Right lobe of liver (tissue), 6 donors: ENCODE data around the gene ZBTB48. TPM values are rescaled to one million over a fixed set of nuclear protein-coding genes. Genes with fewer than 3 reads are reported as not detected.

ENCODE experiments used
- ATAC-seq, 4 donors: fragments of 200-7000 bp; cut with Tn5 transposase; one replicate each; pipeline ENCODE4 v1.9.1; 2020; ENCODE audit warnings: mild to moderate bottlenecking in 4 of 4, moderate library complexity in 4 of 4
- DNase-seq, 3 donors: peaks; one replicate each; pipeline ENCODE4 v3.0.0-alpha.2; 2020
- H3K27ac ChIP-seq, 3 donors: fragments of 200-600 bp; one replicate each; pipeline ENCODE4 v1.8.0; 2022
- H3K27me3 ChIP-seq, 2 donors: fragments of 200-600 bp; one replicate each; pipeline ENCODE4 v1.8.0; 2022
- H3K36me3 ChIP-seq, 4 donors: fragments of 200-600 bp; sonication (generic) in 1 of 4; one replicate each; pipeline versions ENCODE4 v1.5.1 to v1.8.0; 2017 to 2022; ENCODE audit warnings: control low read depth in 1 of 4
- H3K4me1 ChIP-seq, 4 donors: fragments of 200-600 bp; sonication (generic) in 1 of 4; one replicate each; pipeline versions ENCODE4 v1.5.1 to v1.8.0; 2017 to 2022; ENCODE audit warnings: control low read depth in 1 of 4
- H3K4me3 ChIP-seq, 3 donors: fragments of 200-600 bp; one replicate each; pipeline ENCODE4 v1.8.0; 2022
- H3K9me3 ChIP-seq, 4 donors: fragments of 200-600 bp; sonication (generic) in 1 of 4; one replicate each; pipeline versions ENCODE4 v1.5.1 to v1.8.0; 2017 to 2022; ENCODE audit warnings: control low read depth in 1 of 4
- POLR2A ChIP-seq: fragments of 450-650 bp; IDR thresholded peaks from one replicate; pipeline ENCODE4 v1.6.1; 2017; ENCODE audit warnings: antibody characterized with exemption, mild to moderate bottlenecking
- WGBS: methylation state at CpG from one replicate; pipeline ENCODE4 v1.1.6; 2018; ENCODE audit warnings: low coverage, low lambda C conversion rate; ENCODE audit not compliant: insufficient coverage; ENCODE audit errors: missing lambda C conversion rate; 5-methylcytosine and 5-hydroxymethylcytosine counted together
- intact Hi-C, 2 donors: fragments of 100-400 bp; cut with DNase I; formaldehyde crosslinking; loops; one replicate each; pipeline versions ENCODE4 v1.11.2 to v1.14.1; 2022
- total RNA-seq, 6 experiments: library from RNA; depleted of rRNA in 2 of 6; stranded (reverse); fragments of >200 nt in 2 of 6; fragmentation: NEBNext Ultra II Directional in 3 of 6; extraction: Animal tissue kit (Norgen Biotek cat#: 25700) in 3 of 6; gene quantifications; one replicate each; pipeline versions ENCODE4 v1.1.0 to v1.2.4, GENCODE V29; 2016 to 2023
- TF ChIP-seq, protein P1 (sequence below), 4 donors: fragments of 200-600 bp in 3 of 4; fragments of 450-650 bp in 1 of 4; IDR thresholded peaks; one replicate each; pipeline versions ENCODE4 v1.5.1 to v1.8.0; 2016 to 2022; ENCODE audit warnings: antibody characterized with exemption in 4 of 4, mild to moderate bottlenecking in 2 of 4
- donor health status: DM: no; HTN: yes; CAD: no.
- donor health status: DM: no; HTN: no; CAD: no.
- donor health status: DM: no; HTN: no; CAD: no.
- donor health status: DM: no; HTN: yes; CAD: no.
- donor health status: DM: no; HTN: yes; CAD: no.

ZBTB48 gene
- total RNA-seq, 6 experiments from 2014 or later: 5.9 to 43.1 (median 19.5) TPM

DNA sequence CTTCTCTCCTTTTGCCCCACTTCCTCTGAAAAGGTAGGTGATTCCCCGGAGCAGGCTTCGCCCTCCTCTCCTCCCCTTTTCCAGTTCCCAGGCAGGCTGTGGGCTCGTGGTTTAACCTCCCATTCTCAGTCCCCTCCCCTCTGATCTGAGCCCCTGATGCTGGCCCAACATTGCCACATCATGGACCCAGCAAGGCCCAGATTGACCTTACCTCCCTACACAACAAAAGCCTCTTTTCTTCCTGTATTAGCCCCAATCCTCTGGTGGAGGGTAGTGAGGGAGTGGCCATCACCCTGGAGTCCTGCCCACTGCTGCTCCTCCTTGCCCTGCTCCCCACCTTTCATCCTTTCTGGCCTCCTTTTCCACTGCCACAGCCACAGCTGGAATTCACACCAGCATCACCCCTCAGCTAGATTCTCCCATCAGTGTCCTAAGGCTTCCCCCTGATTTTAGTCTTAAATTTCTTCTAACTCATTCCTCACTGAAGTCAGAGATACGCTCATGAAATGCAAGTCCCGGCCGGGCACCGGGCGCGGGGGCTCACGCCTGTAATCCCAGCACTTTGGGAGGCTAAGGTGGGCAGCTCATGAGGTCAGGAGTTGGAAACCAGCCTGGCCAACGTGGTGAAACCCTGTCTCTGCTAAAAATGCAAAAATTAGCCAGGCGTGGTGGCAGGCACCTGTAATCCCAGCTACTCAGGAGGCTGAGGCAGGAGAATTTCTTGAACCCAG is 7.0 kb upstream of the ZBTB48 start:
- no peaks in the 10 kb centered on the region for H3K4me1 ChIP-seq
- no peak for DNase-seq
- 59% methylated on average over 10 of the region's 12 CpGs for WGBS
- H3K27ac ChIP-seq: no peak overlapping the region
- intact Hi-C loops: no loop called here
- no peaks in the 10 kb centered on the region for H3K27me3 ChIP-seq
- no peak for TF ChIP-seq POLR2A
- TF ChIP-seq, protein P1, sequence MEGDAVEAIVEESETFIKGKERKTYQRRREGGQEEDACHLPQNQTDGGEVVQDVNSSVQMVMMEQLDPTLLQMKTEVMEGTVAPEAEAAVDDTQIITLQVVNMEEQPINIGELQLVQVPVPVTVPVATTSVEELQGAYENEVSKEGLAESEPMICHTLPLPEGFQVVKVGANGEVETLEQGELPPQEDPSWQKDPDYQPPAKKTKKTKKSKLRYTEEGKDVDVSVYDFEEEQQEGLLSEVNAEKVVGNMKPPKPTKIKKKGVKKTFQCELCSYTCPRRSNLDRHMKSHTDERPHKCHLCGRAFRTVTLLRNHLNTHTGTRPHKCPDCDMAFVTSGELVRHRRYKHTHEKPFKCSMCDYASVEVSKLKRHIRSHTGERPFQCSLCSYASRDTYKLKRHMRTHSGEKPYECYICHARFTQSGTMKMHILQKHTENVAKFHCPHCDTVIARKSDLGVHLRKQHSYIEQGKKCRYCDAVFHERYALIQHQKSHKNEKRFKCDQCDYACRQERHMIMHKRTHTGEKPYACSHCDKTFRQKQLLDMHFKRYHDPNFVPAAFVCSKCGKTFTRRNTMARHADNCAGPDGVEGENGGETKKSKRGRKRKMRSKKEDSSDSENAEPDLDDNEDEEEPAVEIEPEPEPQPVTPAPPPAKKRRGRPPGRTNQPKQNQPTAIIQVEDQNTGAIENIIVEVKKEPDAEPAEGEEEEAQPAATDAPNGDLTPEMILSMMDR (IDR thresholded peaks at IDR 0.05): no peak
- no peak for ATAC-seq
- H3K9me3 ChIP-seq: no peaks in the 10 kb centered on the region
- H3K4me3 ChIP-seq: no peak overlapping the region
- H3K36me3 ChIP-seq: no peaks in the 10 kb centered on the region

- Histone ChIP-seq H3K4me1 (peaks cover 0 to 11% (median 5%) of the 10 kb centered on the region in 4 donors), H3K9me3 (no peaks in the 10 kb centered on the region), H3K4me3 (no peak overlapping the region), H3K27me3 (no peaks in the 10 kb centered on the region), H3K36me3 (no peaks in the 10 kb centered on the region), H3K27ac (no peak overlapping the region)
- TF ChIP-seq POLR2A: no peak
- TF ChIP-seq, protein P1 (IDR thresholded peaks at IDR 0.05): no peak
- DNase-seq (no peak), ATAC-seq (no peak)
- 82% methylated on average over 5 of the region's 8 CpGs for WGBS
- intact Hi-C loops: no loop called here
These were observed 5.7 kb upstream of the ZBTB48 start for GRCh38 chr1:6574025-6574620.

DNA sequence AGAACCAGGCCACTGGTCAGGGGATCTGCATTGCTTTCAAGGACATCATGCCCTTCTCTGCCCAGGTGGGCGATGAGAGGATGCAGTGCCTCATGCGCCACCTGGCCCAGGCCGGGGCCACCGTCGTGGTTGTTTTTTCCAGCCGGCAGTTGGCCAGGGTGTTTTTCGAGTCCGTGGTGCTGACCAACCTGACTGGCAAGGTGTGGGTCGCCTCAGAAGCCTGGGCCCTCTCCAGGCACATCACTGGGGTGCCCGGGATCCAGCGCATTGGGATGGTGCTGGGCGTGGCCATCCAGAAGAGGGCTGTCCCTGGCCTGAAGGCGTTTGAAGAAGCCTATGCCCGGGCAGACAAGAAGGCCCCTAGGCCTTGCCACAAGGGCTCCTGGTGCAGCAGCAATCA is 5.0 kb upstream of the ZBTB48 start:
- no peak overlapping the region for H3K27ac ChIP-seq
- ATAC-seq: no peak
- no peak for TF ChIP-seq POLR2A
- TF ChIP-seq, protein P1 (IDR thresholded peaks at IDR 0.05): no peak
- no CpG with 5 or more reads among the region's 14 CpGs for WGBS
- intact Hi-C loops: no loop called here
- no peak overlapping the region for H3K4me3 ChIP-seq
- H3K4me1 ChIP-seq: peaks cover 0 to 14% (median 7%) of the 10 kb centered on the region in 4 donors
- H3K9me3 ChIP-seq: no peaks in the 10 kb centered on the region
- no peaks in the 10 kb centered on the region for H3K36me3 ChIP-seq
- DNase-seq: no peak
- no peaks in the 10 kb centered on the region for H3K27me3 ChIP-seq

- ATAC-seq: peak in 1 of 4 donors; percentile 7
- intact Hi-C loops: no loop called here
- WGBS: 71% methylated on average over 3 of the region's 6 CpGs
- H3K9me3 ChIP-seq: no peaks in the 10 kb centered on the region
- no peak overlapping the region for H3K4me3 ChIP-seq
- no peak for DNase-seq
- TF ChIP-seq, protein P1 (IDR thresholded peaks at IDR 0.05): no peak
- no peak for TF ChIP-seq POLR2A
- H3K27me3 ChIP-seq: no peaks in the 10 kb centered on the region
- peaks cover 0 to 39% (median 21%) of the 10 kb centered on the region in 4 donors for H3K4me1 ChIP-seq
- H3K36me3 ChIP-seq: no peaks in the 10 kb centered on the region
- no peak overlapping the region for H3K27ac ChIP-seq
These were observed 1.8 kb upstream of the ZBTB48 start for GRCh38 chr1:6577831-6578525.
